Endothelial cell (in vitro differentiated cells): ENCODE measurements around the gene MIB2. TPM values are rescaled to one million over a fixed set of nuclear protein-coding genes. Genes with fewer than 3 reads are reported as not detected.
"Not testable (repeated sequence)": the region's sequence is repeated elsewhere in the genome, so short reads cannot be mapped to it uniquely, and the experiment has no call there.

Experiments used
- DNase-seq: peaks from one replicate; pipeline ENCODE4 v3.0.0; 2021; ENCODE audit warnings: low spot score
- H3K27ac Mint-ChIP-seq: one replicate; pipeline ENCODE4 v1.8.0; 2021; ENCODE audit warnings: mixed read lengths, inconsistent platforms; ENCODE audit not compliant: unreplicated experiment
- H3K27me3 Mint-ChIP-seq: one replicate; pipeline ENCODE4 v1.8.0; 2021; ENCODE audit warnings: mild to moderate bottlenecking, moderate library complexity, mixed read lengths, inconsistent platforms; ENCODE audit not compliant: unreplicated experiment
- H3K36me3 Mint-ChIP-seq: one replicate; pipeline ENCODE4 v1.8.0; 2021; ENCODE audit warnings: mild to moderate bottlenecking, low read depth, mixed read lengths, inconsistent platforms; ENCODE audit not compliant: unreplicated experiment
- H3K4me1 Mint-ChIP-seq: one replicate; pipeline ENCODE4 v1.8.0; 2021; ENCODE audit warnings: mild to moderate bottlenecking, mixed read lengths, inconsistent platforms; ENCODE audit not compliant: unreplicated experiment
- H3K4me3 Mint-ChIP-seq: one replicate; pipeline ENCODE4 v1.8.0; 2021; ENCODE audit warnings: mild to moderate bottlenecking, mixed read lengths, inconsistent platforms; ENCODE audit not compliant: unreplicated experiment
- H3K9me3 Mint-ChIP-seq: one replicate; pipeline ENCODE4 v1.8.0; 2021; ENCODE audit warnings: mixed read lengths, inconsistent platforms; ENCODE audit not compliant: unreplicated experiment
- CTCF ChIP-seq: fragments of 200-600 bp; sonication (generic); IDR thresholded peaks from one replicate; pipeline ENCODE4 v1.5.0; 2021; ENCODE audit warnings: antibody characterized with exemption; ENCODE audit not compliant: unreplicated experiment
- total RNA-seq: library from RNA; stranded (reverse); fragmentation: NEBNext Ultra II Directional; extraction: Animal tissue kit (Norgen Biotek cat#: 25700); gene quantifications from one replicate; pipeline ENCODE4 v1.2.1, GENCODE V29; 2021; ENCODE audit not compliant: unreplicated experiment

The MIB2 gene
- total RNA-seq, 1 donor from 2014 or later, result 84.4 TPM

DNA sequence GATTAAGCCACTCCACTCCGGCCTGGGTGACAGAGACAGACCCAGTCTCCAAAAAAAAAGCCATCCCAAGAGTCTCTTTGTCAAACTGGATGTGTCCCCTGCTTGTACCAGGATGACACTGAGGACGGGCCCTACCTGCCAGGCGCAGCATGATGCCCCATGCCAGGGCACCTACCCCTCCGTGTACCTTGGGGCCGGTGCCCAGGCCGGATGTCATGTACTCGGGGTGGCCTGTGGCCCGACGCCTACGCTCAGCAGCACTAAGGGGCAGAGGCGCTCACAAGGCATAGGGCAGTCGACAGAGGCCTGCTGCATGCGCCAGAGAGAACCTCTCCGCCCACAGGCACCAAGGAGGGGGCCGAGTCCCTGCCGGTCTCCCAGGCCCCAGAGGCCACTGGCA lies 24.1 kb downstream of the MIB2 start:
- H3K9me3 Mint-ChIP-seq, H3K4me1 Mint-ChIP-seq, H3K27ac Mint-ChIP-seq, H3K4me3 Mint-ChIP-seq, H3K27me3 Mint-ChIP-seq, DNase-seq, H3K36me3 Mint-ChIP-seq: not testable (repeated sequence)

GRCh38 chr1:1640081-1640480 lies 24.8 kb downstream of the MIB2 start:
- H3K27me3 Mint-ChIP-seq, H3K9me3 Mint-ChIP-seq, H3K4me3 Mint-ChIP-seq, H3K4me1 Mint-ChIP-seq, DNase-seq, H3K36me3 Mint-ChIP-seq, H3K27ac Mint-ChIP-seq: not testable (repeated sequence)

- not testable (repeated sequence) for H3K4me3 Mint-ChIP-seq, H3K27me3 Mint-ChIP-seq, DNase-seq, H3K9me3 Mint-ChIP-seq, H3K36me3 Mint-ChIP-seq, H3K4me1 Mint-ChIP-seq
- peak overlapping the region; percentile 64 for H3K27ac Mint-ChIP-seq
These were observed 25.6 kb downstream of the MIB2 start for GRCh38 chr1:1640711-1641461.

- not testable (repeated sequence) for DNase-seq, H3K9me3 Mint-ChIP-seq
- H3K4me1 Mint-ChIP-seq, result peaks cover 32% of the 10 kb centered on the region
- H3K27me3 Mint-ChIP-seq, result peaks cover 16% of the 10 kb centered on the region
- H3K36me3 Mint-ChIP-seq, result peaks cover 37% of the 10 kb centered on the region
- peak overlapping the region; percentile 38 for H3K4me3 Mint-ChIP-seq
- H3K27ac Mint-ChIP-seq, result peak overlapping the region; percentile 96
These were observed 31.0 kb downstream of the MIB2 start for GRCh38 chr1:1646326-1646725.

- peaks cover 32% of the 10 kb centered on the region for H3K4me1 Mint-ChIP-seq
- peak overlapping the region; percentile 80 for H3K4me3 Mint-ChIP-seq
- peaks cover 51% of the 10 kb centered on the region for H3K36me3 Mint-ChIP-seq
- H3K27me3 Mint-ChIP-seq, result peaks cover 16% of the 10 kb centered on the region
- peak overlapping the region; percentile 98 for H3K27ac Mint-ChIP-seq
- not testable (repeated sequence) for H3K9me3 Mint-ChIP-seq, DNase-seq
These were observed 32.4 kb downstream of the MIB2 start for GRCh38 chr1:1647567-1648241.

- DNase-seq, H3K9me3 Mint-ChIP-seq: not testable (repeated sequence)
- Mint-ChIP-seq H3K4me3 (peak overlapping the region; percentile 80), H3K27ac (peak overlapping the region; percentile 98), H3K4me1 (peaks cover 33% of the 10 kb centered on the region), H3K27me3 (peaks cover 17% of the 10 kb centered on the region), H3K36me3 (peaks cover 51% of the 10 kb centered on the region)
These were observed 33.0 kb downstream of the MIB2 start for GRCh38 chr1:1648265-1648664.

DNA sequence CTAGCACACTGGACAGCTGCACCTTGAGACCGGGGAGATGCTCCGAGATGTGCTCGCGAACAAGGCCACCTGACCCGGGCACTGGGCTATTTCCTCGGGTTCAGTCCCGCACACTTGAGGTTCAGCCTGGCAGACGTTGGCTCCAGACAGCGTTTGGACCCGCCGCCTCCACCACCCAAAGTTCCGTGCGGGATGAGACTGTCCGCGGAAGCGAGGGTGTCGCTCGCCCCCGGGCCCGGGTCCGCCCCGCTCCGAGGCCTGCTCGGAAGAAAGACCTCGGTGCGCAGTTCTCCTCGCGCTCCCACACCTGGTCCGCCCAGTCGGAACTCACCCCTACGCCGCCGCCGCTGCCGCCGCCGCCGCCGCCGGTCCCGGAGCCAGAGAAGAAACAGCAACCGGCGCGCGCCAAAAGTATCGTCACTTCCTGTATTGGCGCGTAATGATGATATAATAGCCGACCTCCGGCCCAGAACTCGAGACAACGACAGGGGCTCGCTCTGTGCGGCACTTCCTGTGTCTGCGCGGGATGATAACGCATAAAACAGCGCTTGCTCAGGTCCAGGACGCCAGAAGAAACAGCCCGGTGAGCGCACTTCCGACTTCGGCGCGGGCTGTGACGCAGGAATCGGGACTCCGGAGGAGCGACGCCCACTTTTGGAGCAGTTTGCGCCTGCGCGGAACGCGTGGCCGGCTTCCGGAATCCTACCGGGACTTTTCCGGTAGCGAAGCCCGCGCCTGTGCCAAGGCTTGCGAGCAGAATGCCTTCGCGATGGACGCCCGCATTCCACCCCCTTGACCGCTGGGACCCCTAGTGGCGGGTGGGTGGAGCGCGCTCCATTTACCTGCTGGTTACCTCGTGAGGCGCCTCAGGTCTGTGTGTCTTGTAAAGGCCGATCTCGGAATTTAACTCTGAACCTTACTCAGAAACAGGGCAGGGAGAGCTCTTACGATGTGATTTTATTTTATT lies 43.6 kb downstream of the MIB2 start, which contains the start of gene CDK11B:
Gene CDK11B (minus strand): TSS at position 422 of the 967 bp plus-strand sequence. CDS start 1,519 bp downstream, outside the sequence.
- DNase-seq, result peak; percentile 89
- H3K27me3 Mint-ChIP-seq, H3K9me3 Mint-ChIP-seq: not testable (repeated sequence)
- Mint-ChIP-seq H3K4me3 (peak within 1 kb of the TSS; percentile 94), H3K36me3 (peaks cover 11% of the 10 kb centered on the region), H3K4me1 (peaks cover 15% of the 10 kb centered on the region), H3K27ac (peak within 1 kb of the TSS; percentile 98)
- peak; percentile 64 for TF ChIP-seq CTCF

DNA sequence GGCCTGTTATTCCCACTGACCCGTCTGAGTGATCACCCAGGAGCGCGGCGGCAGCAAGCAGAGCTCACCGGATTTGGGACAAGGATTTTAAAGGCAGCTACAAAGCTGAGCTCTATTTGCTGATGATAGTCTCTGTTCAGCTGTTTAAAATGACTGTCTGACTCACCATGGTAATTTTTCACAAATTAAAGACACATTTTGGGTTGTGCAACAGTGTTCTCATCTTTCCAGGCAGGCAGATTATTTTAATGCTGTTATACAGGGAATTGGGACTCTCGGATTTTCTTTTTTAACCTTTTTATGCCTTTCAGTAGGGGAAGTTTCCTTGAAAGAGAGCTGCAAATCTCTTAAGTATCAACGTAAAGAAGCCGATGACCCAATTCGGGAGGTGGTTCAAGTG lies 47.1 kb downstream of the MIB2 start:
- peaks cover 15% of the 10 kb centered on the region for H3K4me1 Mint-ChIP-seq

GRCh38 chr1:1662830-1663560 lies 47.7 kb downstream of the MIB2 start:
- H3K27me3 Mint-ChIP-seq, H3K36me3 Mint-ChIP-seq, H3K9me3 Mint-ChIP-seq: not testable (repeated sequence)
- Mint-ChIP-seq H3K4me1 (peaks cover 15% of the 10 kb centered on the region), H3K4me3 (peak overlapping the region; percentile 59), H3K27ac (peak overlapping the region; percentile 89)
- DNase-seq, result peak; percentile 27

More for the DNA sequence above, 47.1 kb downstream of the MIB2 start:
- H3K27me3 Mint-ChIP-seq, H3K4me3 Mint-ChIP-seq, H3K9me3 Mint-ChIP-seq, DNase-seq, H3K36me3 Mint-ChIP-seq: not testable (repeated sequence)
- H3K27ac Mint-ChIP-seq, result peak overlapping the region; percentile 89

- not testable (repeated sequence) for H3K27ac Mint-ChIP-seq, H3K27me3 Mint-ChIP-seq, H3K9me3 Mint-ChIP-seq, DNase-seq, H3K4me3 Mint-ChIP-seq
- peaks cover 15% of the 10 kb centered on the region for H3K4me1 Mint-ChIP-seq
- H3K36me3 Mint-ChIP-seq, result peaks cover 12% of the 10 kb centered on the region
These were observed 49.0 kb downstream of the MIB2 start for GRCh38 chr1:1664318-1664717.
